Mesendoderm (in vitro differentiated cells): Measurements from ENCODE around the gene C11orf16.
"Not testable (repeated sequence)": the region's sequence is repeated elsewhere in the genome, so short reads cannot be mapped to it uniquely, and the experiment has no call there.

Experiments used
- DNase-seq: peaks from one replicate; pipeline ENCODE4 v3.0.0; 2013
- H2AK5ac ChIP-seq: 2 replicates; pipeline ENCODE4 v1.6.1; 2013; ENCODE audit warnings: low read length, inconsistent platforms
- H2BK120ac ChIP-seq: 2 replicates; pipeline ENCODE4 v1.6.1; 2013; ENCODE audit warnings: low read depth, mild to moderate bottlenecking, low read length, moderate library complexity, mixed read lengths
- H2BK15ac ChIP-seq: replicated peaks from 2 replicates; pipeline ENCODE4 v1.6.1; 2013; ENCODE audit warnings: low read depth, mild to moderate bottlenecking, moderate library complexity
- H2BK5ac ChIP-seq: 2 replicates; pipeline ENCODE4 v1.6.1; 2013; ENCODE audit warnings: low read length, inconsistent platforms
- H3K18ac ChIP-seq: 2 replicates; pipeline ENCODE4 v1.6.1; 2013; ENCODE audit warnings: mild to moderate bottlenecking, low read length, mixed read lengths
- H3K23ac ChIP-seq: one replicate; pipeline ENCODE4 v1.6.1; 2013; ENCODE audit warnings: low read length
- H3K27ac ChIP-seq: 2 replicates; pipeline ENCODE4 v1.5.1; 2013; ENCODE audit warnings: low read depth, mild to moderate bottlenecking, inconsistent platforms, low read length, moderate library complexity
- H3K27me3 ChIP-seq: 2 replicates; pipeline ENCODE4 v1.6.1; 2013; ENCODE audit warnings: low read length, control low read depth, mild to moderate bottlenecking, inconsistent platforms; ENCODE audit not compliant: insufficient read depth, poor library complexity
- H3K36me3 ChIP-seq: 2 replicates; pipeline ENCODE4 v1.6.1; 2013; ENCODE audit warnings: low read length, inconsistent platforms; ENCODE audit not compliant: control insufficient read depth, insufficient read depth
- H3K4ac ChIP-seq: one replicate; pipeline ENCODE4 v1.6.1; 2013; ENCODE audit warnings: low read depth, mild to moderate bottlenecking, low read length, moderate library complexity
- H3K4me1 ChIP-seq: 2 replicates; pipeline ENCODE4 v1.6.1; 2013; ENCODE audit warnings: low read depth, low read length, inconsistent platforms; ENCODE audit not compliant: control insufficient read depth
- H3K4me2 ChIP-seq: 2 replicates; pipeline ENCODE4 v1.6.1; 2013; ENCODE audit warnings: low read length
- H3K4me3 ChIP-seq: 2 replicates; pipeline ENCODE4 v1.5.1; 2013; ENCODE audit warnings: mild to moderate bottlenecking, low read length
- H3K56ac ChIP-seq: one replicate; pipeline ENCODE4 v1.6.1; 2013; ENCODE audit warnings: low read length
- H3K79me1 ChIP-seq: 2 replicates; pipeline ENCODE4 v1.6.1; 2013; ENCODE audit warnings: low read length, inconsistent platforms
- H3K79me2 ChIP-seq: 2 replicates; pipeline ENCODE4 v1.6.1; 2013; ENCODE audit warnings: mild to moderate bottlenecking, low read length; ENCODE audit not compliant: control insufficient read depth, insufficient read depth
- H3K9ac ChIP-seq: 2 replicates; pipeline ENCODE4 v1.6.1; 2013; ENCODE audit warnings: low read length, inconsistent platforms
- H4K5ac ChIP-seq: one replicate; pipeline ENCODE4 v1.6.1; 2013; ENCODE audit warnings: low read length
- H4K8ac ChIP-seq: one replicate; pipeline ENCODE4 v1.6.1; 2013; ENCODE audit warnings: low read depth, mild to moderate bottlenecking, control low read depth, low read length, moderate library complexity
- WGBS: extraction: QIAGEN DNeasy Blood & Tissue Kit; methylation state at CpG from one replicate; pipeline ENCODE4 v1.1.7; 2013; ENCODE audit warnings: low lambda C conversion rate, missing lambda C conversion rate; ENCODE audit not compliant: insufficient coverage; ENCODE audit errors: extremely low coverage; 5-methylcytosine and 5-hydroxymethylcytosine counted together

The C11orf16 gene

DNA sequence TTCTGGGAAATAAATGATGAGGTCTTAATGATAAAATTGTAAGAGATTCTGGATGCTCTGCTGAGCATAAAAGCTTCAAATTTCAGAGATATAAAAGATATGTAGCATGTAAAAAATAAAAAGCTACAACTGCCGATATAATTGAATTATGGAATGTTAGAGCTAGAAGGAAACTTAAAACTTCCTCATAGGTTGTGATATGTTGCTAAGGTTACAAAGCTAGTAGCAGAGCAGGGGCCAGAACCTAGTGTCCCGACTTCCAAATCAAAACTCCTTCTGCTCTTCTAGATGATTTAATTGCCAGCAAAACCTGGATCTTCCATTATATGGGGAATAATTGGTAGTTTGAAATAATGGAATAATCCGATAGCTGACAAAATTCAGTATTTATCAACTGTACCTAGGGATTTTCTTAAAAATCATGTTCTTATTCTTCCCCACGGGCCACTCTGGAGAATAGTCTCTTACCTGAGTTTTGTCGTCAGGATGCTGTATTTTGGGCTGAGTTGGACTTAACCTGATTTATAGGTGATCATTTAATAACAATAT lies 9.8 kb upstream of the C11orf16 start, which contains the start of gene ASCL3:
Gene ASCL3 (minus strand): TSS at position 499 of the 549 bp plus-strand sequence. CDS start 4,855 bp downstream, outside the sequence.
- Histone ChIP-seq H3K18ac (no peak within 1 kb of the TSS), H3K27ac (no peak within 1 kb of the TSS), H3K56ac (no peak within 1 kb of the TSS), H2AK5ac (no peak within 1 kb of the TSS), H3K4me2 (no peak within 1 kb of the TSS), H3K27me3 (no peaks in the 10 kb centered on the region), H3K36me3 (no peaks in the 10 kb centered on the region), H2BK5ac (no peak within 1 kb of the TSS), H3K4ac (no peak within 1 kb of the TSS), H3K23ac (no peak within 1 kb of the TSS), H2BK15ac (no peak within 1 kb of the TSS), H3K79me2 (no peaks in the 10 kb centered on the region), H3K9ac (no peak within 1 kb of the TSS), H3K79me1 (no peaks in the 10 kb centered on the region), H4K5ac (no peak within 1 kb of the TSS), H3K4me3 (no peak within 1 kb of the TSS), H2BK120ac (no peak within 1 kb of the TSS), H4K8ac (no peak within 1 kb of the TSS), H3K4me1 (no peaks in the 10 kb centered on the region)
- no CpG with 5 or more reads among the region's 5 CpGs for WGBS
- DNase-seq = no peak

DNA sequence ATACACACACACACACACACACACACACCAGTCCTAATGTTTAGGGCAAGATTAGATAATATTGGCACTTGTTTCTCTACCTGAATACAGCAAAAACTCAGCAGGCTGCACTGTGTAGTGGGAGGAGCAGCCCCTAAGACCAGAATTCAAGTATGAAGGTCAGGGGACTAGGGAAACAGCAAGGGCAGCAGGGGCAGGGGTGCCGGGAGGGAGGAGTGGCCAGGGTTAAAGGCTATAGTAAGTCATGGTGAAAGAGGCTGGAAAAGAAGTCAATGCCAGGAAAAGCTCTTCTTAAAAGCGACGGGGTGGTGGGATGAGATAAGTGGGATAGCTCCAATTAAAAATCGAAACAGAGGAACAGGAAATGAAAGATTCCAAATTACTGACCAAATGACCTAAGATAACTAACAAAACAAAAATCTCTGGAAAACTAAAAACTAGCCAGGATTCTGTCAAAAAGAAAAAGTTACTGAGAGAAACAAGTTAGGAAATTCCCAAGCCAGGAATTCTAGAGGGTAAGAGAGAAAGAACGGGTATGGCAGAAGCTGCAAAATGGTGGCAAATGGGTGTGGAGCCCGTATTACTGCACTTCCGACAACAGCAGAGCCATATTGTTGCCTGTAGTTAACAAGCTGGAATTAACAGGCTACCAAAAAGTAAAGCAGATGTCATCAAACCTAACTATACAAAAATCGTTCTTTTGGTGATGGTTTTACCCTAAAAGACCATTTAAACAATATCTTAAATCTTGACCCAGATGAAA lies 8.8 kb upstream of the C11orf16 start:
- no peak overlapping the region for H4K8ac ChIP-seq
- no peak overlapping the region for H3K4me3 ChIP-seq
- H2AK5ac ChIP-seq = no peak overlapping the region
- no peak overlapping the region for H3K18ac ChIP-seq
- H3K4me2 ChIP-seq = no peak overlapping the region
- H3K27me3 ChIP-seq = no peaks in the 10 kb centered on the region
- H2BK120ac ChIP-seq = no peak overlapping the region
- H3K56ac ChIP-seq = no peak overlapping the region
- H2BK15ac ChIP-seq = no peak overlapping the region
- no peaks in the 10 kb centered on the region for H3K36me3 ChIP-seq
- no peak overlapping the region for H3K4ac ChIP-seq
- H3K79me1 ChIP-seq = no peaks in the 10 kb centered on the region
- DNase-seq = no peak
- WGBS = no CpG with 5 or more reads among the region's 8 CpGs
- no peaks in the 10 kb centered on the region for H3K79me2 ChIP-seq
- no peak overlapping the region for H3K9ac ChIP-seq
- H4K5ac ChIP-seq = no peak overlapping the region
- no peak overlapping the region for H3K27ac ChIP-seq
- no peak overlapping the region for H3K23ac ChIP-seq
- no peaks in the 10 kb centered on the region for H3K4me1 ChIP-seq
- no peak overlapping the region for H2BK5ac ChIP-seq

DNA sequence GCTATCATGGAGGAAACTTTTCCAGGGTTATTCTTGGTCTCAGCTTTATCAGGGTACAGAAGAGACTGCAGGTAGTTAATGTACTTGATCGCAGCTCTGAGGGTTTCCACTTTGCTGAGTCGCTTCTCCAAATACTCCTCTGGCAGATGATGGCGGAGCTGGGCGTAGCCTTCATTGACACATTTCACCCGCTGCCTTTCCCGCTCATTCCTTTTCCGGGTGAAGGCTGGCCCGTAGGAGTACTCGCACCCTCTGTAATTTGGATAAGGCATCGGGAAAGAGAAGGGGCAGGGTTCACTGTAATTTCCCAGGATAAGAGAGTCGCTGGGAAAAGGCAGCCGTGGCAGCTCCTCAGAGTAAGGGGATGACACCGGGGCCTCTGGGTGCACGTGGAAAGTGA lies 4.9 kb upstream of the C11orf16 start:
- no peak overlapping the region for H3K4ac ChIP-seq
- no peak overlapping the region for H3K4me2 ChIP-seq
- no peaks in the 10 kb centered on the region for H3K79me1 ChIP-seq
- H2BK15ac ChIP-seq = no peak overlapping the region
- no peaks in the 10 kb centered on the region for H3K79me2 ChIP-seq
- no peak overlapping the region for H2AK5ac ChIP-seq
- no peak overlapping the region for H3K56ac ChIP-seq
- H4K5ac ChIP-seq = no peak overlapping the region
- no peak overlapping the region for H3K23ac ChIP-seq
- H3K9ac ChIP-seq = no peak overlapping the region
- no peak for DNase-seq
- H3K4me3 ChIP-seq = no peak overlapping the region
- no peak overlapping the region for H2BK5ac ChIP-seq
- no CpG with 5 or more reads among the region's 14 CpGs for WGBS
- H4K8ac ChIP-seq = no peak overlapping the region
- no peaks in the 10 kb centered on the region for H3K27me3 ChIP-seq
- no peak overlapping the region for H3K18ac ChIP-seq
- H3K4me1 ChIP-seq = peaks cover 13% of the 10 kb centered on the region
- no peaks in the 10 kb centered on the region for H3K36me3 ChIP-seq
- no peak overlapping the region for H2BK120ac ChIP-seq
- H3K27ac ChIP-seq = no peak overlapping the region

DNA sequence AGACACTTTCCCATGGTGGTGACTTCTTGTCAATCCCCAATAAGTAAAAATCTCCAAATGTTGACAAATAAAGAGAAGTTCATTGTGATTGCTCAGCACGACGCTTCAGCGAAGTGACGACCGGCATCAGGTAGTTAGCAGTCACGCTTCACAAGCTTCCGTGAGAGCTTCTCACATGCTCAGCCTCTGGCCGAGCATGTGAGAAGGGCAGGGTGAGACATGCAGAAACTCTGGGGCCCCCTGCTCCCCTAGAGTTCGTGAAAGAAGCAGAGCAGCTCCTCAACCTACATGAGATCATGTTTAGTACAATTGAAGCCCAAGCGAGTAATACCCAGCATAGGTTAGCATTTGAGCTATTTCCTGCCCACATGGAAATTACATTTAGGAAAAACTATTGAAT lies 4.4 kb upstream of the C11orf16 start:
- no peaks in the 10 kb centered on the region for H3K36me3 ChIP-seq
- H3K4me1 ChIP-seq = peaks cover 13% of the 10 kb centered on the region
- no peak overlapping the region for H3K27ac ChIP-seq
- H3K79me2 ChIP-seq = no peaks in the 10 kb centered on the region
- no peak overlapping the region for H3K4me2 ChIP-seq
- H3K27me3 ChIP-seq = no peaks in the 10 kb centered on the region
- H4K5ac ChIP-seq = no peak overlapping the region
- no peak overlapping the region for H2BK5ac ChIP-seq
- H2BK15ac ChIP-seq = no peak overlapping the region
- no peak overlapping the region for H2AK5ac ChIP-seq
- no peak for DNase-seq
- H3K4ac ChIP-seq = no peak overlapping the region
- H3K4me3 ChIP-seq = no peak overlapping the region
- H3K56ac ChIP-seq = no peak overlapping the region
- no peak overlapping the region for H3K9ac ChIP-seq
- H3K23ac ChIP-seq = no peak overlapping the region
- no peak overlapping the region for H4K8ac ChIP-seq
- WGBS = no CpG with 5 or more reads among the region's 10 CpGs
- H2BK120ac ChIP-seq = no peak overlapping the region
- no peak overlapping the region for H3K18ac ChIP-seq
- no peaks in the 10 kb centered on the region for H3K79me1 ChIP-seq

DNA sequence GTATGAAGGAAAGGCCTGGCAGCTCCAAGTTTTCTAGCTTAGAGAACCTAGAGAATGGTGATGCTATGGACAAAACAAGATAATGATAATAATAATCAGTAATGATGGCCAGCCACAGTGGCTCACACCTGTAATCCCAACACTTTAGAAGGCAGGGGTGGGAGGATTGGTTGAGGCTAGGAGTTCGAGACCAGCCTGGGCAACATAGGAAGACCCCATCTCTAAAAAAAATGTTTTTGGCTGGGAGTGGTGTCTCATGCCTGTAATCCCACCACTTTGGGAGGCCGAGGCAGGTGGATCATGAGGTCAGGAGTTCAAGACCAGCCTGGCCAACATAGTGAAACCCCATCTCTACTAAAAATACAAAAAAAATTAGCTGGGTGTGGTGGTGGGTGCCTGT lies 3.0 kb upstream of the C11orf16 start:
- H3K9ac ChIP-seq, DNase-seq, H2BK120ac ChIP-seq, H2AK5ac ChIP-seq, H3K4me3 ChIP-seq, H3K36me3 ChIP-seq, H3K56ac ChIP-seq, H4K5ac ChIP-seq, H2BK15ac ChIP-seq, H4K8ac ChIP-seq, H3K4ac ChIP-seq, H3K79me2 ChIP-seq, H3K18ac ChIP-seq, H3K4me2 ChIP-seq, H3K27me3 ChIP-seq, H3K27ac ChIP-seq, H2BK5ac ChIP-seq, H3K23ac ChIP-seq, H3K79me1 ChIP-seq: not testable (repeated sequence)
- no CpG with 5 or more reads among the region's 2 CpGs for WGBS
- H3K4me1 ChIP-seq = peaks cover 13% of the 10 kb centered on the region
